Measurements from ENCODE around the gene DUS4L.

The DUS4L gene

DNA sequence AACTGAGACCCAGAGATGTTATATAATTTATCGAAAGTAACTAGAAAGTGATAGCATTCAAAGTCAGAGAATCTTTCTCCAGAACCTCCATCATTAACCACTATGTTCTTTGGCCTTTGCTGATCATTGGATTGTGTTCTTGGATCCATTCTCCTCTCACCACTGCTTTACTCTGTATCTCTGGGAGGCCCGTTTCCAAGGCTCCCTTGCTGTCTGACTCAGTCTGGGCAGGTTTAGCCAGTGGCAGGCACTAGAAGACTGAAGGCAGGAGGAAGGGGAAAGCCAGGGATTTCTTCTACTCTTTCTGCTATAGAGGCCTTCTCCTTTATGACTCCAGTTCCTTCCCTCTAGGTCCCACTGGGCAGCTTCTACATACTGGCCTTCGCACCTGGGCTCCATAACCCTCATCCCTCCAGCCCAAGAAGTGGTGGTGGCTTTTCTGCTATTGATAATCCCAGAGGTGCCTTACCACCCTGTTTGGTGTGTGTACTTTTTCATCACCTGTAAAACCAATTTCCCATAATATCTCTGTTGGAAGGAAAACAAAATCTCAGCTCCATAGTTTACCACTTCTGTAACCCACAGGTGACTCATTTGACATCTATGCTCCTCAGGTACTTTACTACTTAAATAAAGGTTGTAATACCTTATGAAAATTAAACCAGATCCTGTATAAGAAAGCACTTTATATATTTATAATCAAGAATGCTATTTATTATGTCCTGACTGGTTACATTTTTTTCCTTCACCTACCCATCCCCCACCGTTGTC lies 52.3 kb downstream of the DUS4L start:
- H3K4me1 Mint-ChIP-seq = no peaks in the 10 kb centered on the region
- H3K27ac Mint-ChIP-seq = no peak overlapping the region
- DNase-seq (no peak), ATAC-seq (no peak)
- H3K9me3 Mint-ChIP-seq = no peaks in the 10 kb centered on the region
- no peaks in the 10 kb centered on the region for H3K27me3 Mint-ChIP-seq
- peaks cover 17% of the 10 kb centered on the region for H3K36me3 Mint-ChIP-seq (ENCODE audit: low read depth)
- H3K4me3 Mint-ChIP-seq = no peak overlapping the region

DNA sequence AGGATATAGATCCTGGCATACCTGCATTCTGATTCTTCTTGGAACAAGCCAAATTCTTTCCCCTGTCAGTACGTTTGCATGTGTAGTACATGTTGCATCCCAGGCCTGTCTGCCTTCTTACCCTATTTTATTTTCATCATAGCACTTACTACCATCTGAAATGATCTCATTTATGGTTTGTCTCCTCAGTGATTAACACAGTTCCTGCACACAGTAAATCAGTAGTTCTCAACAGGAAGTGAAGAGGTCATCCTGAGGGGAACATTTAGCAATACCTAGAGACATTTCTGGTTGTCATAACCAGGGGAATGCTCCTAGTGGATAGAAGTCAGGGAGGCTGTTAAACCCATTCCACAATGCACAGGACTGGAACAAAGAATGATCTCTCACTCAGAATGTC lies 58.7 kb downstream of the DUS4L start:
- Mint-ChIP-seq H3K4me3 (no peak overlapping the region), H3K27ac (no peak overlapping the region), H3K9me3 (no peaks in the 10 kb centered on the region), H3K36me3 (ENCODE audit: low read depth) (peaks cover 3% of the 10 kb centered on the region), H3K4me1 (no peaks in the 10 kb centered on the region), H3K27me3 (no peaks in the 10 kb centered on the region)
- no peak for DNase-seq
- no peak for ATAC-seq

DNA sequence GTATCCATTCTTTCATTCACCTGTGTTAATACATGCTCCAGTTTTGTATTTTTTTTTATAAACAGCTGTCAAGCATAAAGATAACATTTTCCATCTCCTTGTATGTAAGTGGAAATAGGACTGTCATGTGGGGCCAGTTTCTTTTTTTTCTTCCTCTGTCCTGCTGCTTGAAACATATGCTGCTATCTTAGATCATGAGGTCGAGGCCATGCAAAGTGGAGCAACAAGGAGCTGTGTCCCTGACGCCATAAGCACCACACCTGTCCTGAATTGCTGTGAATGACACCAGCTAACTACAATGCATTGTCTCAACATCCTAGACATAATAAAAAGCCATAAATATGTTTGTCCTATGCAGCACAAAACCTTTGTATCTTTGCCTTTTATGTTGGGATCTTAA lies 59.1 kb downstream of the DUS4L start:
- H3K4me1 Mint-ChIP-seq = no peaks in the 10 kb centered on the region
- no peaks in the 10 kb centered on the region for H3K9me3 Mint-ChIP-seq
- no peak overlapping the region for H3K4me3 Mint-ChIP-seq
- no peak overlapping the region for H3K27ac Mint-ChIP-seq
- no peaks in the 10 kb centered on the region for H3K27me3 Mint-ChIP-seq
- ATAC-seq (no peak), DNase-seq (no peak)
- H3K36me3 Mint-ChIP-seq (ENCODE audit: low read depth) = peaks cover 3% of the 10 kb centered on the region

DNA sequence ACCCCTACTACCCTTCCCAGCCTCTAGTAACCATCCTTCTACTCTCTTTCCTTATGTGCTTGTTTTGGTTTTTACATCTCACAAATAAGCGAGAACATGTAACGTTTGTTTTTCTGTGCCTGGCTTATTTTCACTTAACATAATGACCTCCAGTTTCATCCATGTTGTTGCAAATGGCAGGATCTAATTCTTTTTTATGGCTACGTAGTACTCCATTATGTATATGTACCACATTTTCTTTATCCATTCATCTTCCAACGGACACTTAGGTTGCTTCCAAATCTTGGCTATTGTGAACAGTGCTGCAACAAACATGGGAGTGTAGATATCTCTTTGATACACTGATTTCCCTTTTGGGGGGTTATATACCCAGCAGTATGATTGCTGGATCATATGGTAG lies 63.2 kb downstream of the DUS4L start:
- Mint-ChIP-seq H3K9me3 (no peaks in the 10 kb centered on the region), H3K27ac (no peak overlapping the region), H3K36me3 (ENCODE audit: low read depth) (peaks cover 2% of the 10 kb centered on the region), H3K4me3 (no peak overlapping the region), H3K27me3 (no peaks in the 10 kb centered on the region), H3K4me1 (peaks cover 2% of the 10 kb centered on the region)
- ATAC-seq (no peak), DNase-seq (no peak)
